ENCODE results near the gene C12orf42. TPM values are rescaled to one million over a fixed set of nuclear protein-coding genes. Genes with fewer than 3 reads are reported as not detected.

The C12orf42 gene
- total RNA-seq, 1 experiment from 2014 or later = not detected

DNA sequence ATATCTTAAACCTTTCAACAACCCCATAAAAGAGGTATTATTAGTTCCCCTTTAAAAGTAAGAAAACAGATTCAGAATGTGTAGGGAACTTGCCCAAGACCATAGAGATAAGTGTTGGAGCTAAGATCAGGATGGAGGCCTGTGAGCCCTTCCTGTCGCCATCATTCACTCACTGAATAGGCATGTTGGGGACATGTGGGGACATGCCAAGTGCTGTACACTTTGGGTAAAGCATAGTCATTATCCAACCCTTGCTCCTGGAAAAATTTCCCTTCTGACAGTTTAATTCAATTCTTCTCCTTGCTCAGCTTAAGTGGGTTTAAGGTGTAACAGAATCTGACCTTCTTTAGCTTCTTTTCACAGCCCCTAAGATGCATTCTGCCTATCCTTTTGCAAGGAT lies 28.0 kb upstream of the C12orf42 start:
- H3K36me3 ChIP-seq (ENCODE audit: control insufficient read depth in 1 of 2, insufficient read depth in 2 of 2, low read length in 2 of 2) = no peaks in the 10 kb centered on the region
- ChIA-PET CTCF (no interaction called here), POLR2A (no interaction called here), RAD21 (ENCODE audit: low non-redundant PET in 1 of 2, low total read pairs in 2 of 2, uncharacterized antibody in 2 of 2, unreplicated experiment in 2 of 2) (no interaction called here)
- H3K4me3 ChIP-seq (replicated peaks in 1 of 2; ENCODE audit: low read depth in 1 of 2, low read length in 2 of 2) = no peak overlapping the region
- H3K4me1 ChIP-seq (ENCODE audit: control insufficient read depth in 1 of 2, insufficient read depth in 2 of 2, low read length in 2 of 2) = no peaks in the 10 kb centered on the region
- DNase-seq (ENCODE audit: low read depth, low spot score) (no peak), ATAC-seq (no peak)
- no peak overlapping the region for H3K4me2 ChIP-seq (ENCODE audit: low read length)
- H3K9me2 ChIP-seq (ENCODE audit: insufficient read depth) = no peaks in the 10 kb centered on the region
- intact Hi-C loops (cut with micrococcal nuclease) = no loop called here
- BruUV-seq (replicated peaks) = no TSS peak
- no peak overlapping the region for H3K9ac ChIP-seq (ENCODE audit: low read length)
- no peaks in the 10 kb centered on the region for H3K79me2 ChIP-seq (ENCODE audit: insufficient read depth, low read length)
- H2AFZ ChIP-seq (ENCODE audit: low read depth, low read length, poor library complexity, severe bottlenecking) = no peak overlapping the region
- H3K27me3 ChIP-seq (ENCODE audit: insufficient read depth, low read length) = no peaks in the 10 kb centered on the region
- no peak overlapping the region for H3K27ac ChIP-seq (ENCODE audit: low read depth, low read length)
- no peaks in the 10 kb centered on the region for H3K9me3 ChIP-seq (ENCODE audit: control insufficient read depth in 1 of 2, insufficient read depth in 1 of 2, low read depth in 1 of 2, low read length in 2 of 2)
- TF ChIP-seq EZH2 (IDR thresholded peaks at IDR 0.05) (no peak), ZBTB33 (IDR thresholded peaks at IDR 0.05; ENCODE audit: extremely low read depth, insufficient replicate concordance, low read length) (no peak), RAD21 (IDR thresholded peaks at IDR 0.05; ENCODE audit: low read depth) (no peak), CEBPB (IDR thresholded peaks at IDR 0.05; ENCODE audit: low read depth) (no peak), JUND (IDR thresholded peaks at IDR 0.05) (no peak), REST (IDR thresholded peaks at IDR 0.05; ENCODE audit: low read depth) (no peak), YY1 (IDR thresholded peaks at IDR 0.05; ENCODE audit: extremely low read depth, insufficient replicate concordance, low read depth, low read length) (no peak), CBX3 (IDR thresholded peaks at IDR 0.05; ENCODE audit: low read depth) (no peak), POLR2AphosphoS5 (IDR thresholded peaks at IDR 0.05; ENCODE audit: low read depth, low read length) (no peak), SIN3A (IDR thresholded peaks at IDR 0.05; ENCODE audit: low read depth) (no peak), ZFX (IDR thresholded peaks at IDR 0.05) (no peak)
- TF ChIP-seq, protein P1, sequence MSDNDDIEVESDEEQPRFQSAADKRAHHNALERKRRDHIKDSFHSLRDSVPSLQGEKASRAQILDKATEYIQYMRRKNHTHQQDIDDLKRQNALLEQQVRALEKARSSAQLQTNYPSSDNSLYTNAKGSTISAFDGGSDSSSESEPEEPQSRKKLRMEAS (IDR thresholded peaks at IDR 0.05) = no peak
- no peaks in the 10 kb centered on the region for H4K20me1 ChIP-seq (ENCODE audit: insufficient read depth)

Data from HCT116 (cell line).